Fibroblast of lung (primary cell): ENCODE data around the gene WDTC1. TPM values are rescaled to one million over a fixed set of nuclear protein-coding genes. Genes with fewer than 3 reads are reported as not detected.
"Not testable (repeated sequence)": the region's sequence is repeated elsewhere in the genome, so short reads cannot be mapped to it uniquely, and the experiment has no call there.

Source experiments
- DNase-seq, 2 donors: peaks; one replicate each; pipeline versions ENCODE4 v3.0.0 to v3.0.0-alpha.2; 2010; ENCODE audit warnings: low read depth in 2 of 2
- H2AFZ ChIP-seq: 2 replicates; pipeline ENCODE4 v1.5.1; 2012; ENCODE audit warnings: low read length, control low read depth, inconsistent platforms
- H3K27ac ChIP-seq: 2 replicates; pipeline ENCODE4 v1.5.1; 2011; ENCODE audit warnings: low read length, control low read depth; ENCODE audit not compliant: insufficient read depth
- H3K27me3 ChIP-seq: 2 replicates; pipeline ENCODE4 v1.5.1; 2011; ENCODE audit warnings: mild to moderate bottlenecking, low read length; ENCODE audit not compliant: control insufficient read depth, insufficient read depth
- H3K36me3 ChIP-seq: 2 replicates; pipeline ENCODE4 v1.5.1; 2011; ENCODE audit warnings: low read length; ENCODE audit not compliant: control insufficient read depth, insufficient read depth
- H3K4me1 ChIP-seq: 2 replicates; pipeline ENCODE4 v1.5.1; 2011; ENCODE audit warnings: low read length; ENCODE audit not compliant: control insufficient read depth, insufficient read depth; ENCODE audit errors: extremely low read depth
- H3K4me2 ChIP-seq: 2 replicates; pipeline ENCODE4 v1.5.1; 2011; ENCODE audit warnings: low read length, control low read depth; ENCODE audit not compliant: insufficient read depth; ENCODE audit errors: extremely low read depth
- H3K4me3 ChIP-seq, 4 experiments: fragments of 200-600 bp in 1 of 4; sonication (generic) in 1 of 4; replicated peaks in 1 of 4; 2 replicates each; pipeline ENCODE4 v1.5.1; 2011 to 2016; ENCODE audit warnings: low read length in 4 of 4, low read depth in 3 of 4, mild to moderate bottlenecking in 3 of 4, control low read depth in 2 of 4, inconsistent platforms in 1 of 4, mixed read lengths in 1 of 4; ENCODE audit not compliant: insufficient read depth in 1 of 4; ENCODE audit errors: control extremely low read depth in 1 of 4
- H3K79me2 ChIP-seq: 2 replicates; pipeline ENCODE4 v1.5.1; 2012; ENCODE audit warnings: mild to moderate bottlenecking, low read length, inconsistent platforms; ENCODE audit not compliant: control insufficient read depth, insufficient read depth
- H3K9ac ChIP-seq: 2 replicates; pipeline ENCODE4 v1.5.1; 2011; ENCODE audit warnings: mild to moderate bottlenecking, low read length, control low read depth; ENCODE audit not compliant: insufficient read depth
- H3K9me3 ChIP-seq: 2 replicates; pipeline ENCODE4 v1.5.1; 2012; ENCODE audit warnings: low read depth, low read length; ENCODE audit not compliant: control insufficient read depth, insufficient read depth
- H4K20me1 ChIP-seq: 2 replicates; pipeline ENCODE4 v1.5.1; 2011; ENCODE audit warnings: low read length; ENCODE audit not compliant: control insufficient read depth, insufficient read depth; ENCODE audit errors: extremely low read depth
- EZH2 ChIP-seq: IDR thresholded peaks from 2 replicates; pipeline ENCODE4 v1.5.1; 2012; ENCODE audit warnings: low read length, control low read depth, mild to moderate bottlenecking; ENCODE audit errors: missing control alignments
- polyA minus RNA-seq: library from RNA; depleted of rRNA, polyadenylated mRNA; stranded (reverse); fragments of >200 nt; gene quantifications from 2 replicates; pipeline ENCODE4 v1.2.3, GENCODE V29; 2011; ENCODE audit warnings: low replicate concordance
- polyA plus RNA-seq, 2 donors: library from polyadenylated mRNA; depleted of rRNA in 1 of 2; stranded (reverse) in 1 of 2; unstranded in 1 of 2; fragments of >200 nt; gene quantifications; 2 replicates each; pipeline ENCODE4 v1.2.1, GENCODE V29; 2011 to 2012; ENCODE audit warnings: missing spikeins in 1 of 2
- total RNA-seq: library from RNA; depleted of rRNA; stranded (reverse); fragments of >200 nt; gene quantifications from 2 replicates; pipeline ENCODE4 v1.2.1, GENCODE V29; 2014
- TF ChIP-seq, protein P1 (sequence below), 2 donors: IDR thresholded peaks in 1 of 2; conservative IDR thresholded peaks in 1 of 2; 1 replicate in 1 of 2; 2 replicates in 1 of 2; pipeline ENCODE4 v1.5.1; 2011 to 2012; ENCODE audit warnings: low read length in 2 of 2, control low read depth in 1 of 2, inconsistent platforms in 1 of 2, low read depth in 1 of 2, mild to moderate bottlenecking in 1 of 2

The WDTC1 gene, protein sequence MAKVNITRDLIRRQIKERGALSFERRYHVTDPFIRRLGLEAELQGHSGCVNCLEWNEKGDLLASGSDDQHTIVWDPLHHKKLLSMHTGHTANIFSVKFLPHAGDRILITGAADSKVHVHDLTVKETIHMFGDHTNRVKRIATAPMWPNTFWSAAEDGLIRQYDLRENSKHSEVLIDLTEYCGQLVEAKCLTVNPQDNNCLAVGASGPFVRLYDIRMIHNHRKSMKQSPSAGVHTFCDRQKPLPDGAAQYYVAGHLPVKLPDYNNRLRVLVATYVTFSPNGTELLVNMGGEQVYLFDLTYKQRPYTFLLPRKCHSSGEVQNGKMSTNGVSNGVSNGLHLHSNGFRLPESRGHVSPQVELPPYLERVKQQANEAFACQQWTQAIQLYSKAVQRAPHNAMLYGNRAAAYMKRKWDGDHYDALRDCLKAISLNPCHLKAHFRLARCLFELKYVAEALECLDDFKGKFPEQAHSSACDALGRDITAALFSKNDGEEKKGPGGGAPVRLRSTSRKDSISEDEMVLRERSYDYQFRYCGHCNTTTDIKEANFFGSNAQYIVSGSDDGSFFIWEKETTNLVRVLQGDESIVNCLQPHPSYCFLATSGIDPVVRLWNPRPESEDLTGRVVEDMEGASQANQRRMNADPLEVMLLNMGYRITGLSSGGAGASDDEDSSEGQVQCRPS
- 15.9 and 23.3 TPM in 2 replicates for total RNA-seq
- 10.7 and 11.5 TPM in 2 replicates for polyA plus RNA-seq
- 20.9 and 23.1 TPM in 2 replicates for polyA plus RNA-seq (2012)
- polyA minus RNA-seq = 46.2 and 58.6 TPM in 2 replicates

DNA sequence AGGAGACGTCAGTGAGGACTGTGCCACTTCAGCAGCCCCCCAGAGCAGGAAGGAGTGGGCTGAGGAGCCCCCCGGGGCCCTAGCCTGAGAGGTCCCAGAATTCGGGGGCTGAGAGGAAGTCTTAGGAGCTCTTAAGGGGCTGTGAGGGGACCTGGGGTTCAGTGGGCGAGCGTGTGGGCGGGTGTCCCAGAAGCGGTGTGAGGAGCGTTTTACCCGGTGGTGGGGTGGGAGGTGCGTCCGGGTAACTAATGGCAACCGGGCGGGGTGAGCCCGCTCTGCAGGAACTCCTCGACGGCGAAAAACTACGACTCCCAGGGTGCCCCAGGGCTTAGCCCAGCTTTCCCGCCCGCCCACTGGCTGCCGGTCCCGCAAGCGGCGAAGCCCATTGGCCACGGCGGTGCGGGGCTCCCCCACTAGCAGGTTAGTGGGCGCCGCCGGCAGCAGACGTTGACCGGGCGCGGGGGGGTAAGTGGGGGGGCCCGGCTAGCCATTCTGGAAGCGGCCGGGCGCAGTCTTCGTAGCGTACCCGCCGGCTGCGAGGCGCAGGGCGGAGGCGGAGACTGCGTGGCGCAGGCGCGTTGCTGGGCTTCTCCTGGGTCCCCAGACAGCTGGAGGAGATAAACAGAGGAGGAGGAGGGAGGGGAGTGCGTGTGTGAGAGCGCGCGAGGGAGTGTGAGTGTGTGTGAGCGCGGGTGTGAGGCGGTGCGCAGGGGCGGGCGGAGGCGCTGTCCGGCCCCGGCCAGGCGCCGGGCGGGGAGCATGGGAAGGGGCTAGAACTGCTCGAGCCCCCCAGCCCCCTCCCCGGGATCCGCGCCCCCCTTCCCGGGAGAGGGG, at the start of gene WDTC1:
Gene WDTC1 (plus strand): TSS at position 584 of the 834 bp plus-strand sequence. CDS start 26,423 bp downstream, outside the sequence.
- Histone ChIP-seq H2AFZ (peak within 1 kb of the TSS; percentile 73), H3K27ac (peak within 1 kb of the TSS; percentile 11)
- DNase-seq = peak; percentile 97

DNA sequence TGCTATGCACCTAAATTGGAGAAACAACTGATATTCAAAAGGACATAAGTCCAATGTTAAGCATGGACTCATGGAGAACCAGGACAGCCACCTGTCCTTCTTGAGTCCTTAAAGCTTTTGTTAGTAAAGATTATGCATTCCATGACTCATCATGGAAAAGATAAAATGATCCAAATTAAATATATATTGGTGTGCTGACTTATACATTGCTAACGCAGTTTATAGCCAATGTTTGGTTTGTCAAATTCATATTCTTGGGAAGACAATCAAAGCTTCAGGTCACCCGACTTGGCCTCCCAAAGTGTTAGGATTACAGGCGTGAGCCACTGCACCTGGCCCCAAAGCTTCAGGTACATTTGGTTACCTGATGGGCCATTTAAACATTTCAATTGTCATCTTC, 49.8 kb upstream of the WDTC1 start:
- not testable (repeated sequence) for H3K79me2 ChIP-seq, H3K9ac ChIP-seq, H4K20me1 ChIP-seq, H3K36me3 ChIP-seq, H3K27ac ChIP-seq, H3K9me3 ChIP-seq, H3K27me3 ChIP-seq, DNase-seq, H2AFZ ChIP-seq, H3K4me3 ChIP-seq, H3K4me1 ChIP-seq, H3K4me2 ChIP-seq

More for the DNA sequence above, at the start of gene WDTC1:
- Histone ChIP-seq H4K20me1 (no peaks in the 10 kb centered on the region), H3K9ac (peak within 1 kb of the TSS; percentile 61), H3K27me3 (no peaks in the 10 kb centered on the region), H3K36me3 (no peaks in the 10 kb centered on the region), H3K4me1 (no peaks in the 10 kb centered on the region), H3K9me3 (no peaks in the 10 kb centered on the region), H3K4me3 (peak within 1 kb of the TSS; percentile 67 to 76 (median 72)), H3K79me2 (peaks cover 4% of the 10 kb centered on the region), H3K4me2 (peak within 1 kb of the TSS; percentile 98)
- TF ChIP-seq, protein P1, sequence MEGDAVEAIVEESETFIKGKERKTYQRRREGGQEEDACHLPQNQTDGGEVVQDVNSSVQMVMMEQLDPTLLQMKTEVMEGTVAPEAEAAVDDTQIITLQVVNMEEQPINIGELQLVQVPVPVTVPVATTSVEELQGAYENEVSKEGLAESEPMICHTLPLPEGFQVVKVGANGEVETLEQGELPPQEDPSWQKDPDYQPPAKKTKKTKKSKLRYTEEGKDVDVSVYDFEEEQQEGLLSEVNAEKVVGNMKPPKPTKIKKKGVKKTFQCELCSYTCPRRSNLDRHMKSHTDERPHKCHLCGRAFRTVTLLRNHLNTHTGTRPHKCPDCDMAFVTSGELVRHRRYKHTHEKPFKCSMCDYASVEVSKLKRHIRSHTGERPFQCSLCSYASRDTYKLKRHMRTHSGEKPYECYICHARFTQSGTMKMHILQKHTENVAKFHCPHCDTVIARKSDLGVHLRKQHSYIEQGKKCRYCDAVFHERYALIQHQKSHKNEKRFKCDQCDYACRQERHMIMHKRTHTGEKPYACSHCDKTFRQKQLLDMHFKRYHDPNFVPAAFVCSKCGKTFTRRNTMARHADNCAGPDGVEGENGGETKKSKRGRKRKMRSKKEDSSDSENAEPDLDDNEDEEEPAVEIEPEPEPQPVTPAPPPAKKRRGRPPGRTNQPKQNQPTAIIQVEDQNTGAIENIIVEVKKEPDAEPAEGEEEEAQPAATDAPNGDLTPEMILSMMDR (conservative IDR thresholded peaks at IDR 0.05 in 1 of 2, IDR thresholded peaks at IDR 0.05 in 1 of 2; ENCODE audit: low read depth in 1 of 2, low read length in 2 of 2) = no peak
- no peak for TF ChIP-seq EZH2

DNA sequence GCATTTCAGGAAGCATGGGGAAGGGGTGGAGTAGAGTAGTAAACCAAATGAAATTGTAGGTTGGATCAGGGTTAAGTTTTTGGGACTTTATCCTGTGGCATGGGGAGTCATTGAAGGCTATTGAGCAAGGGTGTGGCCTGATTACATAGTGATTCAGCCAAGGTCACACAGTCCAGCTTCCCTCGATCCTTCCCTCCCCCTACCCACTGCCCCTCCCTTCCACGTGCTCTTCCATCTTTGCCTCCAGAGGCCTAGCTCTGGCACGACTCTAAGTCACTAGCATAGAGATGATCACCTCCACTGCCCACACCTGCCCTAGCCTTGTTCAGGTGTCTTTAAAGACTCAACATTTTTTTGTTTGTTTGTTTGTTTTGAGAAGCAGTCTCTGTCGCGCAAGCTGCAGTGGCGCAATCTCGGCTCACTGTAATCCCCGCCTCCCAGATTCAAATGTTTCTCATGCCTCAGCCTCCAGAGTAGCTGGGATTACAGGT, 42.3 kb upstream of the WDTC1 start:
- no peak overlapping the region for H3K27ac ChIP-seq
- no peak overlapping the region for H3K9ac ChIP-seq
- DNase-seq = peak in 1 of 2 donors; percentile 24
- H3K4me2 ChIP-seq = no peak overlapping the region
- H2AFZ ChIP-seq = no peak overlapping the region
- H3K4me1 ChIP-seq = peaks cover 7% of the 10 kb centered on the region
- no peaks in the 10 kb centered on the region for H3K9me3 ChIP-seq
- H4K20me1 ChIP-seq = no peaks in the 10 kb centered on the region
- H3K4me3 ChIP-seq = no peak overlapping the region
- H3K27me3 ChIP-seq = no peaks in the 10 kb centered on the region
- no peaks in the 10 kb centered on the region for H3K36me3 ChIP-seq
- H3K79me2 ChIP-seq = no peaks in the 10 kb centered on the region
- TF ChIP-seq, protein P1 (conservative IDR thresholded peaks at IDR 0.05 in 1 of 2, IDR thresholded peaks at IDR 0.05 in 1 of 2; ENCODE audit: low read depth in 1 of 2, low read length in 2 of 2) = no peak
- TF ChIP-seq EZH2 = no peak
